T-cell (primary cell): ENCODE data around the gene SH3BP5L. TPM values are rescaled to one million over a fixed set of nuclear protein-coding genes. Genes with fewer than 3 reads are reported as not detected.

Source experiments
- ATAC-seq, 4 experiments: fragments of 200-7000 bp in 3 of 4; fragments of 150-1000 bp in 1 of 4; cut with Tn5 transposase; replicated peaks in 1 of 4; 1 replicate in 3 of 4; 2 replicates in 1 of 4; pipeline ENCODE4 v1.10.0; 2021; ENCODE audit warnings: moderate library complexity in 3 of 4, mild to moderate bottlenecking in 2 of 4, moderate number of reproducible peaks in 1 of 4
- CTCF ChIA-PET, 2 donors: fragments of 300-600 bp; sonication (Branson Sonifier 250); formaldehyde crosslinking; loops; one replicate each; lab custom pipeline; 2022; ENCODE audit warnings: antibody characterized with exemption in 2 of 2; lab: Charles Lee
- POLR2A ChIA-PET, 2 donors: fragments of 300-600 bp; sonication (Branson Sonifier 250); formaldehyde crosslinking; loops; one replicate each; lab custom pipeline; 2022; ENCODE audit warnings: antibody characterized with exemption in 2 of 2; lab: Charles Lee
- DNase-seq, 35 experiments: peaks; one replicate each; pipeline versions ENCODE4 v3.0.0 to v3.0.0-alpha.2; 2013 to 2023
- H3K27ac ChIP-seq: one replicate; pipeline ENCODE4 v1.5.1; 2013; ENCODE audit warnings: low read length
- H3K27me3 ChIP-seq, 2 experiments: replicated peaks in 1 of 2; 1 replicate in 1 of 2; 2 replicates in 1 of 2; pipeline versions ENCODE4 v1.6.1 to v1.7.0; 2013; ENCODE audit warnings: low read length in 1 of 2, mixed read lengths in 1 of 2; ENCODE audit not compliant: control insufficient read depth in 2 of 2, insufficient read depth in 2 of 2; ENCODE audit errors: extremely low read depth in 1 of 2
- H3K36me3 ChIP-seq, 2 donors: 1 replicate in 1 of 2; 2 replicates in 1 of 2; pipeline versions ENCODE4 v1.6.1 to v1.7.0; 2013; ENCODE audit warnings: low read length in 1 of 2; ENCODE audit not compliant: control insufficient read depth in 2 of 2, insufficient read depth in 1 of 2; ENCODE audit errors: extremely low read depth in 1 of 2
- H3K4me1 ChIP-seq, 2 experiments: 1 replicate in 1 of 2; 2 replicates in 1 of 2; pipeline versions ENCODE4 v1.6.1 to v1.7.0; 2013; ENCODE audit warnings: low read length in 2 of 2, mixed read lengths in 1 of 2; ENCODE audit not compliant: insufficient read depth in 2 of 2, control insufficient read depth in 1 of 2; ENCODE audit errors: extremely low read depth in 1 of 2
- H3K4me3 ChIP-seq, 2 donors: 1 replicate in 1 of 2; 2 replicates in 1 of 2; pipeline versions ENCODE4 v1.5.1 to v1.7.0; 2013; ENCODE audit warnings: mild to moderate bottlenecking in 2 of 2, low read length in 1 of 2, moderate library complexity in 1 of 2; ENCODE audit not compliant: control insufficient read depth in 1 of 2; ENCODE audit errors: extremely low read depth in 1 of 2
- H3K9me3 ChIP-seq: 2 replicates; pipeline ENCODE4 v1.7.0; 2013
- H3K27ac Mint-ChIP-seq, 2 donors: one replicate each; pipeline ENCODE4 v1.8.0; 2020 to 2021; ENCODE audit warnings: mild to moderate bottlenecking in 2 of 2, mixed read lengths in 2 of 2
- H3K27me3 Mint-ChIP-seq, 2 donors: one replicate each; pipeline ENCODE4 v1.8.0; 2021 to 2022; ENCODE audit warnings: mixed read lengths in 2 of 2
- H3K36me3 Mint-ChIP-seq: one replicate; pipeline ENCODE4 v1.8.0; 2021; ENCODE audit warnings: mixed read lengths
- H3K4me1 Mint-ChIP-seq, 3 donors: one replicate each; pipeline ENCODE4 v1.8.0; 2020 to 2022; ENCODE audit warnings: mixed read lengths in 3 of 3, mild to moderate bottlenecking in 1 of 3
- H3K4me3 Mint-ChIP-seq, 3 donors: one replicate each; pipeline ENCODE4 v1.8.0; 2020 to 2022; ENCODE audit warnings: mild to moderate bottlenecking in 3 of 3, mixed read lengths in 3 of 3, moderate library complexity in 3 of 3
- H3K9me3 Mint-ChIP-seq, 3 donors: one replicate each; pipeline ENCODE4 v1.8.0; 2020 to 2022; ENCODE audit warnings: mixed read lengths in 3 of 3
- WGBS: methylation state at CpG from one replicate; pipeline ENCODE4 v1.1.5; 2013; ENCODE audit warnings: missing lambda C conversion rate; ENCODE audit not compliant: insufficient coverage; 5-methylcytosine and 5-hydroxymethylcytosine counted together
- total RNA-seq, 35 experiments: library from RNA in 6 of 35; stranded (reverse) in 6 of 35; fragments of 120-200 nt in 1 of 35; gene quantifications; one replicate each; pipeline versions ENCODE4 v1.2.1 to v1.2.4 and lab custom pipeline; 2013 to 2026

The SH3BP5L gene
- total RNA-seq, 5 donors from 2014 or later (not counting 1 experiment from before 2014, with no cell fraction given), result 16.8 to 41.4 (median 36.3) TPM

- peaks cover 27 to 36% (median 29%) of the 10 kb centered on the region in 3 donors for H3K4me1 Mint-ChIP-seq
- no peak overlapping the region for H3K4me3 Mint-ChIP-seq
- no peaks in the 10 kb centered on the region for H3K9me3 Mint-ChIP-seq
- ChIA-PET CTCF (interaction anchor here (0.7 to 1.3 kb wide), 4 partner anchors 13 to 85 kb away, joined by 3 read pairs; no protein-coding TSS in a partner anchor), POLR2A (no interaction called here)
- WGBS, result 65% methylated on average over 9 of the region's 12 CpGs
- Histone ChIP-seq H3K4me3 (no peak overlapping the region), H3K27ac (no peak overlapping the region), H3K9me3 (no peaks in the 10 kb centered on the region), H3K4me1 (peaks cover 5 to 34% of the 10 kb centered on the region in 2 experiments), H3K36me3 (peaks cover 14 to 24% of the 10 kb centered on the region in 2 donors), H3K27me3 (no peaks in the 10 kb centered on the region)
- DNase-seq (peak in 27 of 35 experiments; percentile 16 to 61 (median 38)), ATAC-seq (no peak)
- H3K36me3 Mint-ChIP-seq, result peaks cover 14% of the 10 kb centered on the region
- H3K27me3 Mint-ChIP-seq, result no peaks in the 10 kb centered on the region
- H3K27ac Mint-ChIP-seq, result peak overlapping the region in 1 of 2 donors; percentile 1
These were observed 16.1 kb upstream of the SH3BP5L start for GRCh38 chr1:248841702-248842395.

DNA sequence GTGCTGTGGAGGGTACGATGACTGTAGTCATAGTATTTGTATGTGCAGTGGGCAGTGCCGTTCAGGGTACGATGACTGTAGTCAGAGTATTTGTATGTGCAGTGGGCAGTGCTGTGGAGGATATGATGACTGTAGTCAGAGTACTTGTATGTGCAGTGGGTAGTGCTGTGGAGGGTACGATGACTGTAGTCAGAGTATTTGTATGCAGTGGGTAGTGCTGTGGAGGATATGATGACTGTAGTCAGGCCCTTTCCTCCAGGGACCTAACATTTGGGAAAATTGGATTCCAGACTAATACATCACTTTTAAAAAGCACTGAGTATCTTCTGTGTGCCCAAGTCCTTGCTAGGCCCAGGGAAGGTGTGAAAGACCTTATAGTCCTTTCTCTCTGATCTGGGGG is 15.2 kb upstream of the SH3BP5L start:
- Histone ChIP-seq H3K4me3 (no peak overlapping the region), H3K9me3 (no peaks in the 10 kb centered on the region), H3K27ac (no peak overlapping the region), H3K4me1 (peaks cover 5 to 34% of the 10 kb centered on the region in 2 experiments), H3K27me3 (no peaks in the 10 kb centered on the region), H3K36me3 (peaks cover 8 to 15% of the 10 kb centered on the region in 2 donors)
- Mint-ChIP-seq H3K4me3 (peak overlapping the region in 1 of 3 donors; percentile 28), H3K27me3 (no peaks in the 10 kb centered on the region), H3K4me1 (peaks cover 27 to 36% (median 29%) of the 10 kb centered on the region in 3 donors), H3K9me3 (no peaks in the 10 kb centered on the region), H3K27ac (peak overlapping the region in 1 of 2 donors; percentile 7), H3K36me3 (peaks cover 12% of the 10 kb centered on the region)
- DNase-seq, result no peak
- WGBS, result 100% methylated on average over 2 of the region's 4 CpGs
- POLR2A ChIA-PET, result no interaction called here
- CTCF ChIA-PET, result interaction anchor here in 1 of 2 donors (1.3 kb wide), 1 partner anchor 32 kb away, joined by 3 read pairs; no protein-coding TSS in a partner anchor
- ATAC-seq, result no peak

GRCh38 chr1:248839168-248839555 is 13.4 kb upstream of the SH3BP5L start:
- H3K36me3 ChIP-seq, result no peaks in the 10 kb centered on the region
- DNase-seq (no peak), ATAC-seq (no peak)
- ChIA-PET POLR2A (interaction anchor here in 1 of 2 donors (0.6 to 0.7 kb wide), 4 partner anchors 19 to 85 kb away, joined by 3 to 6 read pairs (median 4); partner anchors contain the start of gene ZNF692), CTCF (interaction anchor here (0.6 to 2.3 kb wide), 5 partner anchors 11 to 65 kb away, joined by 3 to 19 read pairs (median 6); partner anchors contain the start of genes SH3BP5L (in 1 of the 2) and ZNF692 (in 1 of the 2))
- H3K27ac ChIP-seq, result peak overlapping the region; percentile 97
- Mint-ChIP-seq H3K9me3 (no peaks in the 10 kb centered on the region), H3K27me3 (no peaks in the 10 kb centered on the region), H3K4me3 (no peak overlapping the region), H3K36me3 (peaks cover 3% of the 10 kb centered on the region), H3K27ac (peak overlapping the region; percentile 95 to 99), H3K4me1 (peaks cover 27 to 36% (median 29%) of the 10 kb centered on the region in 3 donors)
- peaks cover 5 to 34% of the 10 kb centered on the region in 2 experiments for H3K4me1 ChIP-seq
- H3K27me3 ChIP-seq, result peaks cover 0 to 3% of the 10 kb centered on the region in 2 experiments
- no peaks in the 10 kb centered on the region for H3K9me3 ChIP-seq
- H3K4me3 ChIP-seq, result peak overlapping the region; percentile 79 to 87
- WGBS, result 3% methylated on average over 5 of the region's 10 CpGs

GRCh38 chr1:248838357-248839167 is 12.8 kb upstream of the SH3BP5L start:
- H3K4me3 Mint-ChIP-seq, result no peak overlapping the region
- peak overlapping the region; percentile 97 for H3K27ac ChIP-seq

GRCh38 chr1:248837781-248838356 is 12.2 kb upstream of the SH3BP5L start, which contains the start of gene ZNF672:
Gene ZNF672 (plus strand): TSS chr1:248838224. CDS start chr1:248847275, 9,051 bp downstream.
- CTCF ChIA-PET, result interaction anchor here (0.8 to 2.3 kb wide), 6 partner anchors 9 to 89 kb away, joined by 3 to 14 read pairs (median 4); partner anchors contain the start of genes SH3BP5L (in 1 of the 2) and ZNF692 (in 1 of the 2)
- Mint-ChIP-seq H3K27me3 (peaks cover 0 to 4% of the 10 kb centered on the region in 2 donors), H3K9me3 (no peaks in the 10 kb centered on the region), H3K4me1 (peaks cover 27 to 36% (median 29%) of the 10 kb centered on the region in 3 donors), H3K27ac (peak within 1 kb of the TSS; percentile 95 to 99), H3K4me3 (no peak within 1 kb of the TSS), H3K36me3 (no peaks in the 10 kb centered on the region)
- POLR2A ChIA-PET, result interaction anchor here (0.5 to 1.4 kb wide), 9 partner anchors 9 to 76 kb away, joined by 3 to 11 read pairs (median 3); partner anchors contain the start of genes SH3BP5L (in 1 of the 2) and ZNF692 (in 1 of the 2)
- Histone ChIP-seq H3K9me3 (no peaks in the 10 kb centered on the region), H3K27ac (peak within 1 kb of the TSS; percentile 97), H3K4me3 (peak within 1 kb of the TSS; percentile 79 to 87), H3K36me3 (no peaks in the 10 kb centered on the region), H3K4me1 (peaks cover 5 to 32% of the 10 kb centered on the region in 2 experiments), H3K27me3 (peaks cover 0 to 3% of the 10 kb centered on the region in 2 experiments)
- DNase-seq, result peak; percentile 85 to 94 (median 91)
- peak; percentile 86 to 90 (median 86) for ATAC-seq
- WGBS, result under 1% methylated on average over 48 of the region's 48 CpGs

More at GRCh38 chr1:248838357-248839167, 12.8 kb upstream of the SH3BP5L start:
- CTCF ChIA-PET, result interaction anchor here (0.8 to 2.3 kb wide), 7 partner anchors 10 to 88 kb away, joined by 3 to 19 read pairs (median 6); partner anchors contain the start of genes SH3BP5L (in 1 of the 2) and ZNF692 (in 1 of the 2)
- ATAC-seq (peak; percentile 68 to 74 (median 70)), DNase-seq (peak; percentile 69 to 92 (median 82))
- H3K9me3 ChIP-seq, result no peaks in the 10 kb centered on the region
- POLR2A ChIA-PET, result interaction anchor here (0.6 to 1.0 kb wide), 4 partner anchors 20 to 86 kb away, joined by 3 to 4 read pairs (median 3); partner anchors contain the start of gene ZNF692 (in 1 of the 2)
- Mint-ChIP-seq H3K36me3 (no peaks in the 10 kb centered on the region), H3K4me1 (peaks cover 27 to 36% (median 29%) of the 10 kb centered on the region in 3 donors), H3K9me3 (no peaks in the 10 kb centered on the region), H3K27me3 (peaks cover 0 to 1% of the 10 kb centered on the region in 2 donors), H3K27ac (peak overlapping the region; percentile 95 to 99)
- H3K4me3 ChIP-seq, result peak overlapping the region; percentile 79 to 87
- H3K36me3 ChIP-seq, result no peaks in the 10 kb centered on the region
- WGBS, result under 1% methylated on average over 61 of the region's 82 CpGs
- peaks cover 5 to 34% of the 10 kb centered on the region in 2 experiments for H3K4me1 ChIP-seq
- peaks cover 0 to 3% of the 10 kb centered on the region in 2 experiments for H3K27me3 ChIP-seq
